Large intestine (tissue), 3 donors: Measurements from ENCODE around the gene HOXD11. TPM values are rescaled to one million over a fixed set of nuclear protein-coding genes. Genes with fewer than 3 reads are reported as not detected.

Experiments
- DNase-seq, 2 donors: peaks; one replicate each; pipeline versions ENCODE4 v3.0.0 to v3.0.0-alpha.2; 2013
- H3K27ac ChIP-seq: one replicate; pipeline ENCODE4 v1.5.1; 2013; ENCODE audit warnings: low read length
- H3K27me3 ChIP-seq: 2 replicates; pipeline ENCODE4 v1.6.1; 2013; ENCODE audit warnings: low read length; ENCODE audit not compliant: control insufficient read depth, insufficient read depth
- H3K36me3 ChIP-seq: 2 replicates; pipeline ENCODE4 v1.6.1; 2013; ENCODE audit warnings: low read length; ENCODE audit not compliant: control insufficient read depth, insufficient read depth
- H3K4me1 ChIP-seq: one replicate; pipeline ENCODE4 v1.6.1; 2013; ENCODE audit warnings: low read length; ENCODE audit not compliant: control insufficient read depth, insufficient read depth
- H3K4me3 ChIP-seq: one replicate; pipeline ENCODE4 v1.5.1; 2013; ENCODE audit warnings: low read length
- H3K9me3 ChIP-seq: one replicate; pipeline ENCODE4 v1.6.1; 2013; ENCODE audit warnings: mild to moderate bottlenecking, low read depth, low read length, moderate library complexity; ENCODE audit not compliant: control insufficient read depth
- WGBS: methylation state at CpG from one replicate; pipeline ENCODE4 v1.1.5; 2013; ENCODE audit warnings: low lambda C conversion rate; ENCODE audit not compliant: insufficient coverage; 5-methylcytosine and 5-hydroxymethylcytosine counted together
- polyA plus RNA-seq: library from polyadenylated mRNA; unstranded; fragments of 120-200 nt; gene quantifications from one replicate; pipeline ENCODE4 v1.2.1, GENCODE V29; 2013

The HOXD11 gene
- polyA plus RNA-seq, 1 donor: not detected

DNA sequence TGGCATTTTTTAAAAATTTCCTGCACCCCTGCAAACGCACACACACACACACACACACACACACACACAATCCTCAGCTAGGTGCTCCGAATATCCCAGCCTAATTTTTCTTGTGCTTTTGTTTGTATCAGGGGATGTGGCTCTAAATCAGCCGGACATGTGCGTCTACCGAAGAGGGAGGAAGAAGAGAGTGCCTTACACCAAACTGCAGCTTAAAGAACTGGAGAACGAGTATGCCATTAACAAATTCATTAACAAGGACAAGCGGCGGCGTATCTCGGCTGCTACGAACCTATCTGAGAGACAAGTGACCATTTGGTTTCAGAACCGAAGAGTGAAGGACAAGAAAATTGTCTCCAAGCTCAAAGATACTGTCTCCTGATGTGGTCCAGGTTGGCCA, 12.7 kb upstream of the HOXD11 start:
- H3K27me3 ChIP-seq: peaks cover 97% of the 10 kb centered on the region
- H3K4me3 ChIP-seq: no peak overlapping the region
- peaks cover 13% of the 10 kb centered on the region for H3K9me3 ChIP-seq
- WGBS: no CpG with 5 or more reads among the region's 12 CpGs
- H3K27ac ChIP-seq: no peak overlapping the region
- no peak for DNase-seq
- H3K36me3 ChIP-seq: no peaks in the 10 kb centered on the region
- H3K4me1 ChIP-seq: peaks cover 12% of the 10 kb centered on the region

DNA sequence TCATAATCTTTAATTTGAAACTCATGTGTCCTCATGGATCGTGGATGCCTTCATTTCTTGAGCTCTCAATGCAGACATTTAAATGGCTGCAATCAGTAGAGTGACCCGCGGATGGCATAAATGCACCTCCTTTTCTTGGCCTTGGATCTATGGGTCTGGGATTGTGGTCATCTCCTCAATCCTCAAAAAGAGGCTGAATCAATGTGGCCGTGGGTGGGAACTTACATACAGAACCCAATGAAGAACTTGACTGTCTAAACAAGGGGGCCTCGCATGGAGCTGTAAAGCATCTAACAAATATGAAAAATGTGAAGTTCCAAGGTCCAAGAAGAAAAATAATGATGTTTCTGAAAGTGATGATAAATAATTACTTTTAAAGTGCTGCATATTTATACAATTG, 11.7 kb upstream of the HOXD11 start:
- peaks cover 12% of the 10 kb centered on the region for H3K4me1 ChIP-seq
- no peak overlapping the region for H3K4me3 ChIP-seq
- H3K27ac ChIP-seq: no peak overlapping the region
- WGBS: 31% methylated on average over 2 of the region's 5 CpGs
- peaks cover 97% of the 10 kb centered on the region for H3K27me3 ChIP-seq
- peaks cover 19% of the 10 kb centered on the region for H3K9me3 ChIP-seq
- no peak for DNase-seq
- H3K36me3 ChIP-seq: no peaks in the 10 kb centered on the region

DNA sequence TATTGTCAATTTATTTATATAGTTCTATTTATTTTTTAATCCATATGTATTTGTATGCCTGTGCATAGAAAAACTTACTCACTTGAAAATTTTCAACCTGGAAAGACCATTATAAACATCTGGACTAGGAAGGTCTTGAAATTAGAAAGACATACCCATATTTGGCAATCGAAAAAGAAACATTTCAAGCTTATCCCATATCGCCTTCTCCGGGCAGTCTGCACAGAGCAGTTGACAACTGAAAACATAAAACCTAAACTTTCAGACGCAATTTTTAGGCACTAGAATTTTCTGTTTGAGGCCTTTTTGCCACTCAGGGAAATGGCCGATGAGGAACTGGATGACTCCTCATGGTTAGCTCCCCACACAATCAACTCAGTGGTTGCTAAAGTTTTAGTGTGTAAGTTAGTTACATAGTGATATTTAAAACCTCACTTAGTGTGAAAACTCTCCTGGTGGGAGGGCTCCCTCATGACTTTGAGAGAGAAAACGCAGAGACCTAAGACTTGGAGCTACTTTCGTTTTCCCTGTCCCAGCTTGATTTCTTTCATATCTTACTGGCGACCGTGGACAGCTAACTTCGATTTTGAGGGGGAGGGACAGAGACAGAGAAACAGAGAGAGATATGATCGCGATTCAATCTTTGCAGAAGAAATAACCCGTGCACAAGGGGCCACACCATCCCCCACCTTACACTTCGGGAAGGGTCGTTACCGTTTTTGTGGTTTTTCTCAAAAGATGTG, 10.7 kb upstream of the HOXD11 start:
- H3K27ac ChIP-seq: no peak overlapping the region

DNA sequence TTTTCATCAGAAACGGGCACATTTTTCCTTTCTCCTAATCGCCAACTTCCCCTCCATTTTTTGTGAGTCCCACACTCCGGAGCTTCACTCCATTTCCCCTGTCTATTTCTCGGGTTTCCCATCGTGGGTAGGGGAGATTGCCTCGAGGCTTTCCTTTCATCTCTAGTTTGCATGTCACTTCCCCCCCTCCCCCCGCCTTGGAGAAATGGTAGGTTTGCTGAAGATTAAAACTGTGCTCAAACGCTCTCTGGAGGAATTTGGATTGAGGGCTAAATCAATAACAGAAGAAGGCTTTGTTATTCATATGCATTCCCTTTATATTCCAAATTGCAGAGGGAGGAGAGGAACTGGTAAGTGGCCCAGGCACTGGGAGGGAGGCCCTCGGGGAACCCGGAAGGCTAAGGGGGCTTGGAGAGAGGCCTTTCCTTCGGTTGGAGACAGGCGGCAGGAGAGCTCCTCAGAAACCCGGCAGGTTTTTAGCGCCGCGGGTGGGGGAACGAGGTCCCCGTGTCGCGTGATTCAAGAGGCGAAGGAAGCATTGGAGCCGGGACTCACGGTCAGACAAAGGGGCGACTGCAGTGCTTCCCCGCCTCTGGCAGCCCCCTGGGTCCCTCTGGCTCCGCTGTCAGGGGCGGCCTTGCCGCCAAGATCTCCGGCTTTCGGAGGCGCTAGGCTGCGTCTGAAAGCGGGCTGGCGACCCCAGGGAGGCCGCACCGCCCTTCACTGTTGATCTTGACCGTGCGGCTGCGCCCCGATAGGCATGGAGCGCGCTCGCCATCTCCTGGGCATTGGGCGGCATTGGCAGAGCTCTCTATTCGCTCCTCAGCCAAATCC, 9.9 kb upstream of the HOXD11 start:
- H3K4me3 ChIP-seq: peak overlapping the region; percentile 19
- peaks cover 22% of the 10 kb centered on the region for H3K9me3 ChIP-seq
- no CpG with 5 or more reads among the region's 45 CpGs for WGBS
- H3K27me3 ChIP-seq: peaks cover 97% of the 10 kb centered on the region
- H3K36me3 ChIP-seq: no peaks in the 10 kb centered on the region
- H3K4me1 ChIP-seq: peaks cover 12% of the 10 kb centered on the region
- DNase-seq: peak; percentile 43 to 54
- H3K27ac ChIP-seq: no peak overlapping the region

More for the DNA sequence above, 10.7 kb upstream of the HOXD11 start:
- 0% methylated on average over 5 of the region's 16 CpGs for WGBS
- no peaks in the 10 kb centered on the region for H3K36me3 ChIP-seq
- peaks cover 12% of the 10 kb centered on the region for H3K4me1 ChIP-seq
- H3K9me3 ChIP-seq: peaks cover 22% of the 10 kb centered on the region
- H3K27me3 ChIP-seq: peaks cover 97% of the 10 kb centered on the region
- no peak overlapping the region for H3K4me3 ChIP-seq
- no peak for DNase-seq

DNA sequence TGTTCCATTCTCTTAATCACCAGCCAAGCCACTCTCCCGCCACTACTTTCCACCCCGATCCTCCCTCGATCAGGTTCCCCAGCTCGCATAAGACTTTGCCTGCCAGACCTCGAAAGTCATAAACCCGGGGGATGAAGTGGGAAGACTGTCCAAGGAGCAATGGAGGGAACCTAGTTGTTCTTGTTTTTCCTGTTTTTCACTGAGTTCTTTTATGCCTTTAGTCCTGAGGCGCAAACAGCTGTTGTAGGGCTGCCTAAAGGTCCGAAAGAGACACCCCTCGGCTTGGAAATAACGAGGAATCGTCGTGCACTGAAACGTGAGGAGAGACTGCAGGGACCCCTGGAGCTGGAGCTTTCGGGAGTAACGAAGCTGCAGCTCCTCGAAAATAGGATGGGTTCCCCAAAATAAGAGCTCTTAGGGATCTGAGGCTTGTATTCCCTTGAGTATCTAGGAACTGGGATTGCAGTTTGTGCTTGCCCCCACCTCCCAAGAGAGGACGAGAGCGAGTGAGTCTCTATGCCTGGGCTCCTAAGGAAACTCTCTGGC, 9.2 kb upstream of the HOXD11 start:
- no peak overlapping the region for H3K27ac ChIP-seq
- H3K9me3 ChIP-seq: peaks cover 22% of the 10 kb centered on the region
- H3K27me3 ChIP-seq: peaks cover 100% of the 10 kb centered on the region
- no CpG with 5 or more reads among the region's 18 CpGs for WGBS
- no peak for DNase-seq
- H3K4me1 ChIP-seq: peaks cover 12% of the 10 kb centered on the region
- H3K4me3 ChIP-seq: no peak overlapping the region
- no peaks in the 10 kb centered on the region for H3K36me3 ChIP-seq

DNA sequence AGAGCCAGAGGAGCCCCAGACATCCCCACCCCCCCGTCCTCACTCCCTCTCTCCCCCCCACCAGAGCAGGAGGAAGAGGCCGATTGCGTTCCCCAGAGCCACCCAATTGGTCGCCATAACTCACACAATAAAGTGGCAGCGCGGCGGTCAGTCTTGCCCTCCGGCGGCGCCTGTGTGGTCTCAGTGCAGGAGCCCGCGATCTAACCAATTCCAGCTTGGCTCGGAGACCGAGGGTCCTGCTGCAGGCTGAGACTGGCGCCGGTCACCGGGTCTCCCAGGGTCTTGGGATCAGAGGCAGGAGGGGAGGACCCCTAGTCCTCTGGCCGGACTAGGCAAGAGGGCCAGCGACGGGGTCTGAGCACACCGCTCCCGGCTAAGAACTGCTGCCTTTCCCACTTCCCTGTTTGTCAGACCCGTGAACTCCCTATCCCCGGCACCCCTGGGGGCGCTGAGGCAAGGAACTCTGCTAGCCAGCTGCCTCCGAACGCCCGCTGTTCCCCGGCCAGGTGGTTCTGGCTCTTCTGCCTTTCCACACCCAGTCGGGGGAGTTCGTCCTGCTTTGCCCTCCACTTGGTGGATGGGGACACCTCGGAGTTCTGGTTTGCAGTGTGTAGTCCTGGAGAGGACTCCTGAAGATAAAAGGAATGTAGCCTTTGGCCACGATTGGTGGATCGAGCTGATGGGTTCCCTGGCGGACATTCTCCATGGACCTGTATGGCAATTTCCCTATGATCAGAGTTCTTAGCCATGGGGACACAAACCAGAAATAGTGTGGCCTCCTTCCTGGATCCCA, 8.5 kb upstream of the HOXD11 start:
- DNase-seq: no peak
- no CpG with 5 or more reads among the region's 35 CpGs for WGBS
- Histone ChIP-seq H3K27me3 (peaks cover 100% of the 10 kb centered on the region), H3K36me3 (no peaks in the 10 kb centered on the region), H3K27ac (no peak overlapping the region), H3K9me3 (peaks cover 18% of the 10 kb centered on the region), H3K4me3 (no peak overlapping the region), H3K4me1 (peaks cover 7% of the 10 kb centered on the region)

DNA sequence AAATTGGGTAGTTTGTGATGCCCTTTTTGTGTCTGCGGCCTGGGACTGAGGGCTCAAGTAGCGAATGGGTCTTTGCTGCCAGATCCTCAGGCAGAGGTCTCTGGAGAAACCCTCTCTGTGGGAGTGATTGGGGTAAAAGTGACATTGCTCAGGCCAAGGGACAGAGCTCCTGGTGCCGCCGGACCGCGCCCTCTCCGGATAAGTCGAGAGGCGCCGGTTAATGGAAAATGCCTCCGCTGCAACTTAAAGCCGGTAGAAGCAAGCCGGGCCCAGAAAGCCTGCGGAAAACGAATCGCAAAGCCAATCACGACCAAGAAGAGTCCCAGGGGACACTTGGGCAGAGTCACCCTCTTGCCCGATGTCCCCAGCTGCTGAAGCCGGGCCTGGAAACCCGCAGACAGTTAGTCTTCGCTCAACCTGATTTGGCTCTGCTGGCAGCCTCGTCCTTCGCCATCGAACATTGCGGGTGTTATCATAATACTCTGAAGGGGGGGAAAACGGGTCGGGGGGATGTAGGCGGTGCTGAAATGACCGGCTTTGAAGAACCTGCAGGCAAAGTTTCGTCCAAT, 7.8 kb upstream of the HOXD11 start:
- H3K27ac ChIP-seq: no peak overlapping the region
- no CpG with 5 or more reads among the region's 30 CpGs for WGBS
- H3K27me3 ChIP-seq: peaks cover 100% of the 10 kb centered on the region
- no peak overlapping the region for H3K4me3 ChIP-seq
- H3K36me3 ChIP-seq: no peaks in the 10 kb centered on the region
- peaks cover 7% of the 10 kb centered on the region for H3K4me1 ChIP-seq
- DNase-seq: no peak
- peaks cover 18% of the 10 kb centered on the region for H3K9me3 ChIP-seq

DNA sequence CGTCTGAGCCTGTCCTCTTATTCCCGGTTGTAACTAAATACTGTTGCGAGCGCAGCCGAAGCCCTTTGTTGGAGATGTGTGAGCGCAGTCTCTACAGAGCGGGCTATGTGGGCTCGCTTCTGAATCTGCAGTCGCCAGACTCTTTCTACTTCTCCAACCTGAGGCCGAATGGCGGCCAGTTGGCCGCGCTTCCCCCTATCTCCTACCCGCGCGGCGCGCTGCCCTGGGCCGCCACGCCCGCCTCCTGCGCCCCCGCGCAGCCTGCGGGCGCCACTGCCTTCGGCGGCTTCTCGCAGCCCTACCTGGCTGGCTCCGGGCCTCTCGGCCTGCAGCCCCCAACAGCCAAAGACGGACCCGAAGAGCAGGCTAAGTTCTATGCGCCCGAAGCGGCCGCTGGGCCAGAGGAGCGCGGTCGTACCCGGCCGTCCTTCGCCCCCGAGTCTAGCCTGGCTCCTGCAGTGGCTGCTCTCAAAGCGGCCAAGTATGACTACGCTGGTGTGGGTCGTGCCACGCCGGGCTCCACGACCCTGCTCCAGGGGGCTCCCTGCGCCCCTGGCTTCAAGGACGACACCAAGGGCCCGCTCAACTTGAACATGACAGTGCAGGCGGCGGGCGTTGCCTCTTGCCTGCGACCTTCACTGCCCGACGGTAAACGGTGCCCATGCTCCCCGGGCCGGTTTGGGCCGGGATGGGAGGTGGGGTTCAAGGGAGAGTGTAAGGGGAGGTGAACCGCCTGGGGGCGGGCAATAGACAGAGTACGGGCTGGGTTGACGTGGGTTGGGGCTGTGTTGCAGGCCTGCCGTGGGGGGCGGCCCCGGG, 7.1 kb upstream of the HOXD11 start, which contains the start of gene HOXD12:
Gene HOXD12 (plus strand): TSS at position 68 of the 819 bp plus-strand sequence. CDS start 7 bp downstream, at position 75.
- H3K36me3 ChIP-seq: no peaks in the 10 kb centered on the region
- DNase-seq: no peak
- peaks cover 100% of the 10 kb centered on the region for H3K27me3 ChIP-seq
- WGBS: no CpG with 5 or more reads among the region's 70 CpGs
- H3K27ac ChIP-seq: no peak within 1 kb of the TSS
- no peak within 1 kb of the TSS for H3K4me3 ChIP-seq
- H3K4me1 ChIP-seq: peaks cover 7% of the 10 kb centered on the region
- peaks cover 24% of the 10 kb centered on the region for H3K9me3 ChIP-seq

DNA sequence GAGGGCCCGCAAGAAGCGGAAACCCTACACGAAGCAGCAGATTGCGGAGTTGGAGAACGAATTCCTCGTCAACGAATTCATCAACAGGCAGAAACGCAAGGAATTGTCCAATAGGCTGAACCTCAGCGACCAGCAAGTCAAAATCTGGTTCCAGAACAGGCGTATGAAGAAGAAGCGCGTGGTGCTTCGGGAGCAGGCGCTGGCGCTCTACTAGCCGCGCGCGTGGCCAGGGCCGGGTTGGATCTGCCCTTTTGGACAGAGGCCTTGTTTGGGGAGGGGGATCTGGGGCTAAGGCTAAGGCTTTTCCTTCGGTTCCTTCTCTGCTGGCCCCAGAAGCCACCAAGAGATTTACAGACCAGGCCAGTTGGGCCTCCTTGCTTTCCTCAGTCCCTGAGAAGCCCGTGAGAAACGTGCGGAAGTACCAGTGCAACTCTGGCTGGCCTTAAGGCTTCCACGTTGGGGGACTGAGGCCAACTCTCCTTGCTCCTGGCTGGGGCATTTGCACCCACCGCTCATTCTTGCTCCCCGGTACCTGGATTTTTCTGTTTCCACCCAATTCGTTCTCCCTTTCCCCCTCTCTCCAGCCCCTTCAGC, 6.4 kb upstream of the HOXD11 start:
- no peak for DNase-seq
- no CpG with 5 or more reads among the region's 28 CpGs for WGBS
- H3K4me3 ChIP-seq: no peak overlapping the region
- H3K9me3 ChIP-seq: peaks cover 30% of the 10 kb centered on the region
- H3K27ac ChIP-seq: no peak overlapping the region
- no peaks in the 10 kb centered on the region for H3K36me3 ChIP-seq
- peaks cover 7% of the 10 kb centered on the region for H3K4me1 ChIP-seq
- H3K27me3 ChIP-seq: peaks cover 100% of the 10 kb centered on the region
